Left ventricle myocardium inferior (tissue), 1 donor: ENCODE results near the gene SLC16A14. TPM values are rescaled to one million over a fixed set of nuclear protein-coding genes. Genes with fewer than 3 reads are reported as not detected.

Experiments used
- DNase-seq: peaks from one replicate; pipeline ENCODE4 v3.0.0-alpha.2; 2020
- H3K27ac ChIP-seq: fragments of 200-600 bp; replicated peaks from 2 replicates; pipeline ENCODE4 v1.8.0; 2021
- H3K27me3 ChIP-seq: fragments of 200-600 bp; 2 replicates; pipeline ENCODE4 v1.8.0; 2021; ENCODE audit warnings: low read depth
- H3K36me3 ChIP-seq: fragments of 200-600 bp; 2 replicates; pipeline ENCODE4 v1.8.0; 2021
- H3K4me1 ChIP-seq: fragments of 200-600 bp; 2 replicates; pipeline ENCODE4 v1.8.0; 2021
- H3K4me3 ChIP-seq: fragments of 200-600 bp; 2 replicates; pipeline ENCODE4 v1.8.0; 2021; ENCODE audit warnings: mild to moderate bottlenecking, moderate library complexity
- H3K9me3 ChIP-seq: fragments of 200-600 bp; replicated peaks from 2 replicates; pipeline ENCODE4 v1.8.0; 2021
- intact Hi-C: fragments of 100-400 bp; cut with micrococcal nuclease; formaldehyde crosslinking; loops from one replicate; pipeline ENCODE4 v1.11.0; 2022
- total RNA-seq: library from RNA; stranded (reverse); fragmentation: NEBNext Ultra II Directional; extraction: Animal tissue kit (Norgen Biotek cat#: 25700); gene quantifications from one replicate; pipeline ENCODE4 v1.2.1, GENCODE V29; 2021
- TF ChIP-seq, protein P1 (sequence below): fragments of 200-600 bp; IDR thresholded peaks from 2 replicates; pipeline ENCODE4 v1.8.0; 2021; ENCODE audit warnings: antibody characterized with exemption, mild to moderate bottlenecking, borderline replicate concordance
- donor health status: DM: no; HTN: yes; CAD: no; lungs with severe emphysema.

Gene SLC16A14
- total RNA-seq, 1 donor from 2014 or later: 3.4 TPM

DNA sequence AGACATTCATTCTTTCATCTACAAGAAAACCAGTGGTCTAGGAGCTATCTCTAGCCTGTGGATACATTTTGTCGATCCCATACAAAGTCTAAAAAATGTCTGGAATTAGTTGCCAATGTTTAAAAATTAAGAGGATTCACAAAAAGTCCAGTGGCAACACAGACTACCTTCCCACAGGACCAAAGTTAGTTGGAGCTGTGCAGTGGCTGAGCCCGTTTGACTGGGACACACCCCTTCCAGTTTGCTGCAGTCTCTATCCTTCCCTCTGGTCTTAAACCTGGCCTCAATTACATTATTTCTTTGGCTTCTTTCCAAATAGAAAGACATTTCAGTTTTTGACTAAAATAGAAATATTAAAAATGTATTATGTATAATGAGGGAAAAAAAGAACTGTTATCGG, 18.6 kb downstream of the SLC16A14 start:
- Histone ChIP-seq H3K36me3 (no peaks in the 10 kb centered on the region), H3K27ac (peak overlapping the region; percentile 58)
- intact Hi-C loops: no loop called here

DNA sequence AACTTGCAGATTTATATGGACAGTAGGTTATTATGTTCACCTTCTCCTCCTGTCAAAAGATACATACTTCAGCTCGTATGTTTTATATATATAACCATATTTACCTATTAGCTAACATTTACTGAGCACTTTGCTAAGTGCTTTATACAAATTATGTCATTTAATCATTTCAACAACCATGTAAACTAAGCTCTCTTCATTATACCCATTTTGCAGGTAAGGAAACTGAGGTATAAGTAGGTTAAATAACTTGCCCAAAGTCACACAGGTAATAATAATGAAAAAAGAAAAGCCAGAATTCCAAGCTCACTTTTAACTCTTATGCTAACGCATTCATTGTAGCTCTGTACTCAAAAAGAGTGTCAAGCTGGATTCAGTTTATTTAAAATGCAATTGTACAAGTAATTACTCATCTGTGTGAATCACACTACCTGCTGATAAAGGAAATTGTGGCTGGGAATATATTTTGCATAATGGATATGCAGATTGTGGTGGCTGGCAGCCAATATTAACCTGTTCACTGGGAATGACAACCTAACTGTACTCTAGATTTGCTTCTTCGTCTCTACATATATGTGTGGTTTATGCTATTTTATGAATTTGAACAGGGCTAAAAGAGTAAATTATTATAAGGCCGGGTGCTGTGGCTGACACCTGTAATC, 20.6 kb downstream of the SLC16A14 start:
- no peak overlapping the region for H3K27ac ChIP-seq
- DNase-seq: no peak
- intact Hi-C loops: no loop called here
- TF ChIP-seq, protein P1, sequence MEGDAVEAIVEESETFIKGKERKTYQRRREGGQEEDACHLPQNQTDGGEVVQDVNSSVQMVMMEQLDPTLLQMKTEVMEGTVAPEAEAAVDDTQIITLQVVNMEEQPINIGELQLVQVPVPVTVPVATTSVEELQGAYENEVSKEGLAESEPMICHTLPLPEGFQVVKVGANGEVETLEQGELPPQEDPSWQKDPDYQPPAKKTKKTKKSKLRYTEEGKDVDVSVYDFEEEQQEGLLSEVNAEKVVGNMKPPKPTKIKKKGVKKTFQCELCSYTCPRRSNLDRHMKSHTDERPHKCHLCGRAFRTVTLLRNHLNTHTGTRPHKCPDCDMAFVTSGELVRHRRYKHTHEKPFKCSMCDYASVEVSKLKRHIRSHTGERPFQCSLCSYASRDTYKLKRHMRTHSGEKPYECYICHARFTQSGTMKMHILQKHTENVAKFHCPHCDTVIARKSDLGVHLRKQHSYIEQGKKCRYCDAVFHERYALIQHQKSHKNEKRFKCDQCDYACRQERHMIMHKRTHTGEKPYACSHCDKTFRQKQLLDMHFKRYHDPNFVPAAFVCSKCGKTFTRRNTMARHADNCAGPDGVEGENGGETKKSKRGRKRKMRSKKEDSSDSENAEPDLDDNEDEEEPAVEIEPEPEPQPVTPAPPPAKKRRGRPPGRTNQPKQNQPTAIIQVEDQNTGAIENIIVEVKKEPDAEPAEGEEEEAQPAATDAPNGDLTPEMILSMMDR: no peak
- H3K27me3 ChIP-seq: no peaks in the 10 kb centered on the region
- H3K4me1 ChIP-seq: peaks cover 14% of the 10 kb centered on the region
- H3K36me3 ChIP-seq: no peaks in the 10 kb centered on the region
- H3K9me3 ChIP-seq: no peaks in the 10 kb centered on the region
- no peak overlapping the region for H3K4me3 ChIP-seq

More for the DNA sequence above, 18.6 kb downstream of the SLC16A14 start:
- Histone ChIP-seq H3K4me1 (peaks cover 14% of the 10 kb centered on the region), H3K9me3 (no peaks in the 10 kb centered on the region), H3K27me3 (no peaks in the 10 kb centered on the region), H3K4me3 (no peak overlapping the region)
- TF ChIP-seq, protein P1: no peak
- no peak for DNase-seq

DNA sequence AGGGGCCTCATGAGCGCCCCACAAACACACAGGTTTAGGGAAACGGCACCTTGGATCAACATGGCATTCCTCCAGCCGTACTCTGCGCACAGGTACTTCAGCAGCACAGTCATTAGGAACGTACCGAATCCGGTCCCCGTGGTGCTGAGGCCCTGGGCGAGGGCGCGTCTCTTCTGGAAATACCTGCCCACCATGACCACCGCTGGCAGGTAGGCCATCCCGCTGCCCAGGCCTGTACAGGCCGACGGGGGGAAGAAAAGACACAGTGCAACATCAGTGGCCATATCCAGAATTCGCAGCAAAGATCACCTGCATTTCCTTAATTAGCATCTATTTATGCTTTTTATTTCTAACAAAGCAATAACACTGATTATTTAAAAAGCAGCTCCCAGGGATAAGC, 22.2 kb downstream of the SLC16A14 start:
- Histone ChIP-seq H3K36me3 (no peaks in the 10 kb centered on the region), H3K9me3 (no peaks in the 10 kb centered on the region), H3K27ac (no peak overlapping the region), H3K27me3 (no peaks in the 10 kb centered on the region), H3K4me3 (no peak overlapping the region), H3K4me1 (peaks cover 14% of the 10 kb centered on the region)
- no peak for DNase-seq
- intact Hi-C loops: no loop called here
- TF ChIP-seq, protein P1: no peak

DNA sequence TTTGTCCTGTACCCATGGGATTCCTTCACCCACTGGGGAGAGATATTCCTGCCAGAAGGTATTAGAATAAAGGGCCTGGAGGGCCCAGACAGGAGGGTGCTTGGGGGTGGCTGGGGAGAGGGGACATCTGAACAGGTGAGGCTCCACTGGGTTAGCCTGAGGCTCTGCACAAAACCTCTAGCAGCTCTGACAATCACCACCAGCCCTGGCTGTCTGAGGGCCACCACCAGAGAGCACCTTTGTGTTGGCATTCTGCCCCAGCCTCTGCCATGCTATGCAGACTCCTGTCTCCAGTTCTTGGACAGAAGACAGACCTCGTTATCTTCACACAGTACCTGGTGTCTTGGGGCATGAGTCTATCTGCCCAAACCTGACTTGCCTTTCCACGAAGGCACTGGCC, 25.3 kb downstream of the SLC16A14 start:
- TF ChIP-seq, protein P1: no peak
- H3K9me3 ChIP-seq: no peaks in the 10 kb centered on the region
- H3K27ac ChIP-seq: no peak overlapping the region
- no peak overlapping the region for H3K4me3 ChIP-seq
- no peaks in the 10 kb centered on the region for H3K36me3 ChIP-seq
- H3K4me1 ChIP-seq: no peaks in the 10 kb centered on the region
- DNase-seq: no peak
- intact Hi-C loops: no loop called here
- H3K27me3 ChIP-seq: no peaks in the 10 kb centered on the region

DNA sequence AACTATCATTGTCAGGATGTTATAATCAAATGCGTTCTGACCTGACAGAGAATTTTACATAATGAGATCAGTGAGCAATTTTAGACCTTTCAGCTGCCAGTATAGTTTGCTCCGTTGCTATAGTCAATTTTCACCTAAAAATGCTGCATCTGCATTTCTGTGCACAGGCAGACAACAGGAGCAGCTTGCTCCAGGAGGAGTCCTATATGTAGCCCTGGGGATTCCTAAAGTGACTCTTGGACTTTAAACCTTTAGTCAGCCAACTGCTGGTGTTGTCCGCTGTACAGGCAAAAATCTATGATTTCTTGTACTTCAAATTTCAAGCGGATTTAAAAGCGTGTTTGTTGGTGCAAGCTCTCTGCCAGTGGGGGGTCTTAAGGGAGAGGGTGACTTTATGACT, 25.7 kb downstream of the SLC16A14 start:
- Histone ChIP-seq H3K36me3 (no peaks in the 10 kb centered on the region), H3K9me3 (no peaks in the 10 kb centered on the region), H3K4me1 (no peaks in the 10 kb centered on the region), H3K4me3 (no peak overlapping the region), H3K27ac (no peak overlapping the region), H3K27me3 (no peaks in the 10 kb centered on the region)
- intact Hi-C loops: no loop called here
- no peak for DNase-seq
- TF ChIP-seq, protein P1: no peak

DNA sequence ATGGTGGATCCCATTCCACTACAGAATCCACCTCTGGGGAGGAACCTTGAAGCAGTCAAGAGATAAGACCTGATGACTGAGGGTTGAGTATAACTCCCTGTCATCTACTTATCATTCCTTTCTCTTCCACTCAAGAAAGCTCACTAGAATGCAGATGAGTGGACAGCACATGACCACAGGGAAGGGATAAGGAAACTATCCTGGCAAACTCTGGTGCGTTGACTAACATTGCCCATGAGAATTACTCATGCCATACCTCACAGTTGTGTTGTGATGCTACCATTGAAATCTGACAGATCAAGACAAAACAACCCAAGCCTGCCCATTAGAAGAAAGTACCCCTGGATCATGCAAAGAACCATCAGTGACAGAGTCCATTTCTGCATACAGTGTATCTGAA, 26.5 kb downstream of the SLC16A14 start:
- H3K9me3 ChIP-seq: no peaks in the 10 kb centered on the region
- intact Hi-C loops: no loop called here
- no peaks in the 10 kb centered on the region for H3K36me3 ChIP-seq
- no peak overlapping the region for H3K4me3 ChIP-seq
- no peak overlapping the region for H3K27ac ChIP-seq
- no peaks in the 10 kb centered on the region for H3K4me1 ChIP-seq
- no peak for DNase-seq
- TF ChIP-seq, protein P1: no peak
- H3K27me3 ChIP-seq: no peaks in the 10 kb centered on the region
